CD4-positive, alpha-beta T cell (primary cell): ENCODE results near the gene P2RY11. TPM values are rescaled to one million over a fixed set of nuclear protein-coding genes. Genes with fewer than 3 reads are reported as not detected.

Experiments
- ATAC-seq: fragments of 200-7000 bp; cut with Tn5 transposase; one replicate; pipeline ENCODE4 v1.10.0; 2022; ENCODE audit warnings: mild to moderate bottlenecking; ENCODE audit not compliant: poor library complexity
- CTCF ChIA-PET: fragments of 350-600 bp; sonication (Branson Sonifier 250); formaldehyde crosslinking; loops from one replicate; lab custom pipeline; 2021; ENCODE audit warnings: antibody characterized with exemption, inconsistent platforms; lab: Charles Lee
- POLR2A ChIA-PET: fragments of 350-600 bp; sonication (Branson Sonifier 250); formaldehyde crosslinking; loops from one replicate; lab custom pipeline; 2021; ENCODE audit warnings: antibody characterized with exemption, inconsistent platforms; lab: Charles Lee
- DNase-seq, 14 experiments: peaks; one replicate each; pipeline ENCODE4 v3.0.0-alpha.2; 2013 to 2020; ENCODE audit warnings: mixed read lengths in 2 of 14
- H3K27ac ChIP-seq, 2 donors: one replicate each; pipeline versions ENCODE4 v1.5.1 to v1.7.0; 2013; ENCODE audit warnings: low read length in 2 of 2, low read depth in 1 of 2, mild to moderate bottlenecking in 1 of 2
- H3K27me3 ChIP-seq, 2 experiments: 1 replicate in 1 of 2; 2 replicates in 1 of 2; pipeline versions ENCODE4 v1.6.1 to v1.7.0; 2013; ENCODE audit warnings: low read length in 2 of 2, control low read depth in 1 of 2, mild to moderate bottlenecking in 1 of 2, moderate library complexity in 1 of 2; ENCODE audit not compliant: insufficient read depth in 2 of 2, control insufficient read depth in 1 of 2
- H3K36me3 ChIP-seq: one replicate; pipeline ENCODE4 v1.6.1; 2013; ENCODE audit warnings: low read length, control low read depth; ENCODE audit not compliant: insufficient read depth
- H3K4me1 ChIP-seq: one replicate; pipeline ENCODE4 v1.6.1; 2013; ENCODE audit warnings: low read length, control low read depth; ENCODE audit not compliant: insufficient read depth
- H3K4me3 ChIP-seq: one replicate; pipeline ENCODE4 v1.5.1; 2013; ENCODE audit warnings: mild to moderate bottlenecking, low read length, moderate library complexity
- H3K9me3 ChIP-seq, 2 experiments: 1 replicate in 1 of 2; 2 replicates in 1 of 2; pipeline versions ENCODE4 v1.6.1 to v1.7.0; 2013; ENCODE audit warnings: low read length in 2 of 2, mild to moderate bottlenecking in 2 of 2, control low read depth in 1 of 2, moderate library complexity in 1 of 2; ENCODE audit not compliant: control insufficient read depth in 1 of 2, insufficient read depth in 1 of 2
- H3K27ac Mint-ChIP-seq: one replicate; pipeline ENCODE4 v1.8.0; 2020; ENCODE audit warnings: mixed read lengths
- H3K27me3 Mint-ChIP-seq: one replicate; pipeline ENCODE4 v1.8.0; 2021; ENCODE audit warnings: mixed read lengths
- H3K36me3 Mint-ChIP-seq: one replicate; pipeline ENCODE4 v1.8.0; 2021; ENCODE audit warnings: low read depth, mixed read lengths
- H3K4me1 Mint-ChIP-seq: one replicate; pipeline ENCODE4 v1.8.0; 2021; ENCODE audit warnings: low read depth, mixed read lengths
- H3K4me3 Mint-ChIP-seq: one replicate; pipeline ENCODE4 v1.8.0; 2020; ENCODE audit warnings: mild to moderate bottlenecking, mixed read lengths
- H3K9me3 Mint-ChIP-seq: one replicate; pipeline ENCODE4 v1.8.0; 2020; ENCODE audit warnings: mixed read lengths
- intact Hi-C, 2 experiments: fragments of 100-400 bp; cut with DNase I in 1 of 2; cut with micrococcal nuclease in 1 of 2; formaldehyde crosslinking; loops; one replicate each; pipeline versions ENCODE4 v1.15.1 to v1.9.0; 2023 to 2025; cut with DNase I, micrococcal nuclease
- total RNA-seq, 174 experiments: library from RNA in 2 of 174; stranded (reverse) in 2 of 174; gene quantifications; one replicate each; pipeline ENCODE4 v1.2.3 and lab custom pipeline; 2021 to 2026
- TF ChIP-seq, protein P1 (sequence below): fragments of 200-600 bp; IDR thresholded peaks from one replicate; pipeline ENCODE4 v1.8.0; 2022; ENCODE audit warnings: antibody characterized with exemption, mild to moderate bottlenecking

P2RY11 gene
- total RNA-seq, 2 experiments from 2014 or later, result 88.5 to 93.9 TPM

DNA sequence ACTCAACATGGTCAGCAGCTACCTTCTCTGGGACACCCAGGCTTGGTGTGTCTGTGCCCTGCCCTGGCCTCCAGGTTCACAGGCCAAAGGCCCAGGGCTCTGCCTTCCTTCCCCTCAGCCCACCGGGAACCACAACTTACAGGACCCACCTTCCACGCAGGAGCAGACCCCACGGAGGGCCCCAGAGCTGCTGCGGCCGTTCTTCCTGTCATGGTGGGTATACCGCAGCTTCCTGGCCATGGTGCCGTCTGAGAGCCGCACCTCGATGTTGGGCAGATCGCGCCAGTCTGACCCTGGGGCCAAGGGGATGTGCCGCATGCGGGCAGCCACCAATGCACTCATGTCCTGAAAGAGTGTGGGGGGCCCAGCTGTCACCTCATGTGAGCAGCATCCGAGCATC is 25.4 kb downstream of the P2RY11 start:
- POLR2A ChIA-PET, result no interaction called here
- intact Hi-C loops, result no loop called here
- TF ChIP-seq, protein P1, sequence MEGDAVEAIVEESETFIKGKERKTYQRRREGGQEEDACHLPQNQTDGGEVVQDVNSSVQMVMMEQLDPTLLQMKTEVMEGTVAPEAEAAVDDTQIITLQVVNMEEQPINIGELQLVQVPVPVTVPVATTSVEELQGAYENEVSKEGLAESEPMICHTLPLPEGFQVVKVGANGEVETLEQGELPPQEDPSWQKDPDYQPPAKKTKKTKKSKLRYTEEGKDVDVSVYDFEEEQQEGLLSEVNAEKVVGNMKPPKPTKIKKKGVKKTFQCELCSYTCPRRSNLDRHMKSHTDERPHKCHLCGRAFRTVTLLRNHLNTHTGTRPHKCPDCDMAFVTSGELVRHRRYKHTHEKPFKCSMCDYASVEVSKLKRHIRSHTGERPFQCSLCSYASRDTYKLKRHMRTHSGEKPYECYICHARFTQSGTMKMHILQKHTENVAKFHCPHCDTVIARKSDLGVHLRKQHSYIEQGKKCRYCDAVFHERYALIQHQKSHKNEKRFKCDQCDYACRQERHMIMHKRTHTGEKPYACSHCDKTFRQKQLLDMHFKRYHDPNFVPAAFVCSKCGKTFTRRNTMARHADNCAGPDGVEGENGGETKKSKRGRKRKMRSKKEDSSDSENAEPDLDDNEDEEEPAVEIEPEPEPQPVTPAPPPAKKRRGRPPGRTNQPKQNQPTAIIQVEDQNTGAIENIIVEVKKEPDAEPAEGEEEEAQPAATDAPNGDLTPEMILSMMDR, result no peak
- no peak for ATAC-seq
- H3K36me3 Mint-ChIP-seq, result peaks cover 86% of the 10 kb centered on the region
- H3K4me3 Mint-ChIP-seq, result no peak overlapping the region
- H3K9me3 Mint-ChIP-seq, result no peaks in the 10 kb centered on the region
- no peaks in the 10 kb centered on the region for H3K9me3 ChIP-seq
- no peaks in the 10 kb centered on the region for H3K27me3 ChIP-seq
- H3K4me1 Mint-ChIP-seq, result peaks cover 11% of the 10 kb centered on the region
- no peaks in the 10 kb centered on the region for H3K27me3 Mint-ChIP-seq
- H3K36me3 ChIP-seq, result peaks cover 94% of the 10 kb centered on the region
- no peak for DNase-seq
- H3K27ac ChIP-seq, result no peak overlapping the region
- peaks cover 42% of the 10 kb centered on the region for H3K4me1 ChIP-seq
- H3K4me3 ChIP-seq, result no peak overlapping the region
- CTCF ChIA-PET, result no interaction called here
- no peak overlapping the region for H3K27ac Mint-ChIP-seq

- Mint-ChIP-seq H3K27me3 (no peaks in the 10 kb centered on the region), H3K4me3 (no peak overlapping the region), H3K36me3 (peaks cover 91% of the 10 kb centered on the region), H3K4me1 (peaks cover 22% of the 10 kb centered on the region), H3K9me3 (no peaks in the 10 kb centered on the region), H3K27ac (no peak overlapping the region)
- no peak overlapping the region for H3K27ac ChIP-seq
- ChIA-PET CTCF (no interaction called here), POLR2A (no interaction called here)
- H3K4me1 ChIP-seq, result peaks cover 53% of the 10 kb centered on the region
- no peaks in the 10 kb centered on the region for H3K9me3 ChIP-seq
- H3K27me3 ChIP-seq, result no peaks in the 10 kb centered on the region
- DNase-seq (no peak), ATAC-seq (no peak)
- TF ChIP-seq, protein P1, result no peak
- H3K4me3 ChIP-seq, result no peak overlapping the region
- H3K36me3 ChIP-seq, result peaks cover 93% of the 10 kb centered on the region
- intact Hi-C loops, result no loop called here
Measured at GRCh38 chr19:10137751-10138682, 26.5 kb downstream of the P2RY11 start.

DNA sequence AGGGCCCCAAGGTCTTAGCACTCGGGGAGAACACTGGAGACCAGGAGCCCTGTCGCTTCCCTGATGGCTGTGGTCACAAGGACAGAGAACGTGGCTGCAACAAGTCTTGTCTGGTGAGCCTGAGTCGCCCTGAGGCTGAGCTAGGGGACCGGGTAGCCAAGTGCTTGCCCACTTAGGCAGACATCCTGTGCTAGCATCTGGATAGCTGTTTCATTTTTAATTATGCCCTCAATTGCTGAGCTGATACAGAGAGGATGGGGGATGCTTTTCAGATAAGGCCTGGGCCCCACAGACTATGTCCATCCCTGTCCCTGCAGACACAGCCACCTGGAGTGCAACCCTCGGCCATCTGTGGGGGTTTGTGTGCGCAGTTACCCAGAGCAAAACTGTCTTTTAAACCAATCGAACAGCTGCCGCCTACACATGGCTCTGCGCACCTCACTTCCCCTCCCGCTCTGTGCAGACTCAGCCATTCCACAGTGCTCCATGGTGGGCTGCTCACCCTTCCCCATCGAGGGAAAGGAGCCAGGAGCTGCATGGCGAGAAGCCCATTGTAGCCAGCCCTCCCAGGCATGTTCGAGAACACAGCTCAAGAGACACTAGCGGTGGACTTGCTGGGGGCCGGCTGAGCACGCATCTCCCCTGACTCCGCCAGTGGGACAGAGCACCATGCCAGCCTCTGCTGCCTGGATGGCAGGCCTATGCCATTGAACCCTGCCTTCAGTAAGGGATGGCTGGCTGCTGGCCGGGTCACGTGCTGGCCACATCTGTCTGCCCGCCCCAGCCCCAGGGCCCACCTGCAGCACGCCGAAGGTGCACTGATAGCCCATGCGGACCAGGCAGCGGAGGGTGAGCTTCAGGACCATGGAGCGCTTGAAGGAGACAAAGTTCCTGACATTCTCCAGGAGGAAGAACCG is 27.6 kb downstream of the P2RY11 start:
- TF ChIP-seq, protein P1, result no peak
- H3K4me1 ChIP-seq, result peaks cover 65% of the 10 kb centered on the region
- Mint-ChIP-seq H3K4me3 (no peak overlapping the region), H3K9me3 (no peaks in the 10 kb centered on the region), H3K36me3 (peaks cover 90% of the 10 kb centered on the region), H3K27ac (peak overlapping the region; percentile 47), H3K4me1 (peaks cover 31% of the 10 kb centered on the region), H3K27me3 (no peaks in the 10 kb centered on the region)
- no peaks in the 10 kb centered on the region for H3K27me3 ChIP-seq
- ChIA-PET CTCF (interaction anchor here (1.3 kb wide), 1 partner anchor 19 kb away, joined by 3 read pairs; no protein-coding TSS in a partner anchor), POLR2A (no interaction called here)
- H3K4me3 ChIP-seq, result no peak overlapping the region
- no peak overlapping the region for H3K27ac ChIP-seq
- peaks cover 88% of the 10 kb centered on the region for H3K36me3 ChIP-seq
- DNase-seq (no peak), ATAC-seq (no peak)
- H3K9me3 ChIP-seq, result no peaks in the 10 kb centered on the region
- intact Hi-C loops, result no loop called here
